Non-pigmented ciliary epithelial cell (primary cell): ENCODE results near the gene DAP.

Experiments
- DNase-seq: peaks from one replicate; pipeline ENCODE4 v3.0.0-alpha.2; 2010; ENCODE audit warnings: low read depth

DAP gene

DNA sequence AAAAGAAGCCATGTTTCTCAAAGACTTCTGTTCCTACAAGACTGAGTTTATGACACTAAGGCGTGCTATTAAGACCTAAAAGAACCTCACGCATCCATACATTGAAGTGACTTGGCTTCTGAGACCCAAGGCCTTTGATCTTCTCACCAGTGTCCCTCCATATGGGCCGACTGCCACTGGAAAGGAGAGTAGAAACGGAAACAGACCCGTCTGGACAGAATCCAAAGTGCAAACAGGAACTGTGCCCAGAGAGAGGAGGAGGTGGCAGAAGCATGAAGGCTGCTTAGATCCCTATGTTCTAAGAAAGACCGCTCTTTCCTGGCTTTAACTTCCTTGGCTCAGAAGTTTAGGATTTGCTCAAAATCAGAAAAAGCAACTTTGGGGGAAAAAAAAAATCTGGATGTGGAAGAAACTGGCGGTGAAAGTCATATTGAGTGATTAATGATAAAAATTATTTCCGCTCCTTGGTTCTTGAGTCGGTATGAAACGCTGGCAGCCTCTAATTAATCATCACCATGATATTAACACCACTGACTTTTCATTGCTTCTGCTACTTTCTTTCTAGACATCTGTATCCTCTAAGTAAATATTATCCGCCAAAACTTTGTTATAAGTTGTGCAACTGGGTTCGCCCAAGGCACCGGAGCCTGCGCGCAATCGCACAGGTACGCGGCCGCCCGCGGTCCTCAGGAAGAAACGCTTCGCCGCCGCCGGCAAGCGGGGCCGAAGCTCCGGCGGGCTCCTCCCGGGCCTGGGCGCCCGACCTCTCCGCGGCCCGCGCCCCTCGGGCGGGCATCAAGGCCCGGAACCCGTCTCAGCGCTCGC lies 726 bp downstream of the DAP start:
- DNase-seq: no peak

DNA sequence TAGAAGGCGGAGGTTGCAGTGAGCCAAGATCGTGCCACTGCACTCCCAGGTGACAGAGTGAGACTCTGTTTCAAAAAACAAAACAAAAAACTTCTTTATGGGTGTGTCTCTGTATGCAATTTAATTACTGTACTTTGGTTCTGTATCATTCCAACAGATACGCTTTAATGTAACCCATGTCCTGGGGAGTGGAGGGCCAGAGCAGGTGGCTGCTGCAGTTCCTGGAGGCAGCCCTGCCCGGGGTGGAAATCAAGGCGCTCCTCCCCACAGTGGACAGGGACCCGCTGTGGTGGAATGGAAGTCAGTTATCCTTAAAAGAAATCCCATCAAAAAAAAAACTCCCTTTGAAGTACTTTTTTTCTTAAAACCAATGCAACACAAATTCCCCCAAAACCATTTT lies 1.9 kb downstream of the DAP start:
- DNase-seq: no peak

DNA sequence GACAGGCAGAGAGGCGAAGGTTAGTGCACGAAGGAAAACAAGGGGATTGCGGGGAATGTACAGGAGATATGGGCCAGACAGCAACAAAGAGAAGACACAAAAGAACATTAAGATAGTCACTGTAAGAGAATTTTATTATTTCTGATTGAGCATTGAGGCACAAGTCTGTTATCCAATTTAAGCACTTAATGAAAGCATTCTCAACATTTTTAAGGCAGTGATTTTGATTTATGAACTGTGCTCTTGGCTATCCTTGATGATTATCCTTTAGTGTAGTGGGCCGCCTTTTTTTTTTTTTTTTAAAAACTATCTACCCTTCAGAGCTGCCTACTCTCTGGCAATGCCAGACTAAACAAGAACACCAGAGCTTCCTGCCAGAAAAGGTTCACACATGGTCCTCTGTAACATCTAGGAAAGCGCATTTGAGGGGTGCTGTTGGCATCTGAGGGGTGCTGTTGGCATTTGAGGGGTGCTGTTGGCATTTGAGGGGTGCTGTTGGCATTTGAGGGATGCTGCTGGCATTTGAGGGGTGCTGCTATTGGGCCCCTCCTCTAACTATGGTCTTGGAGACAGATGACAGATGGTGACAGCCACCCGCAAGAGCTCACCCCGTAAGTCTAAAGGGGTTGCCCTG lies 3.0 kb downstream of the DAP start:
- DNase-seq: no peak

DNA sequence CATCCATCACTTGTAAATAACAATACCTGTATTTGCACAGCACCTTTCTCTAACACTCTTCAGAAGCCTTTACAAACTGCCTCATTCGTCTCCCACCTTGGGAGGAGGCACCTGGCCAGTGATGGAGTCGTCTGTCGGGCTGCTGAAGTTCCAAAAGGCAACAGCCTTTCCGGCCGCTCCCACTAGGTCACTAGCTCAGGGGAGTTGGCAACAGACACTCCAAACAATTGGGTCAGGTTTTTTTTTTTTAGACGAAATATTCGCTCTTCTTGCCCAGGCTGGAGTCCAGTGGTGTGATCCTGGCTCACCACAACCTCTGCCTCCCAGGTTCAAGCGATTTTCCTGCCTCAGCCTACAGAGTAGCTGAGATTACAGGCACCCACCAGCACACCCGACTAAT lies 4.0 kb downstream of the DAP start:
- no peak for DNase-seq

DNA sequence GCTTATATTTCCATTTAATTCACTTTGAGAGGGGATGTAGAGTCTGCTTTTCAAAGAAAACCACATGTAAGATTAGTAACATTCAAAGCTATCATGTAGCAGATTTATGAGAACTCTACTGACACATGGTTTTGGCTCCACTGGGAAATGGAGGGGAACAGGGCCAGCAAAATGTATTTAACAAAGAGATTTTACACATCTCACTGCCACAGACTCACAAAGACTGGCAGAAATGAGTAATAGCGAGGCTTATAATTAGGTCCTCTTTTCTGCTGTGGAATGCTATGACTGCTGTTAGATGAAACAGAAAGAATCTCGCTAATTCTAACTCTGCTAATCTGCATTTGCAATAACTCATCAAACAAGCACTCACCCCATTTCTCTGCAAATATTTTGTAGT lies 4.5 kb downstream of the DAP start:
- no peak for DNase-seq

DNA sequence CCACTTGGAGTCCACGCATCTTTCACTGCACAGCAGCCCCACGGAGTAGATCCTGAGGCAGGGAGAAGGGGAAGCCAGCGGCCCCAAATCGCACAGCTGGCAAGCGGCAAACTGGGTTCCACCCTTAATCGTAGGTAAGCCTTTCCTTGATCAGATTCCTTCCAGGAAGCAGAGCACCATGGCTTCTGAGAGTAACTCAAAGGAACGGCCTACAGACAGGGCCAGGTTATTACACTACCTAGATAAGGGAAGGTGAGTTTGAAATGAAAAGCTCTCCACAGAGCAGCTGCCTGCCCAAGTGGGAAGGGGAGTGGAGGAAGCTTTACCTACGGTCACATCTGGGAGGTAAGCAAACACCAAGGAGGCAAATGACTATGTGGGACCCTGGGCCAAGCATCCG lies 7.9 kb downstream of the DAP start:
- DNase-seq: no peak

DNA sequence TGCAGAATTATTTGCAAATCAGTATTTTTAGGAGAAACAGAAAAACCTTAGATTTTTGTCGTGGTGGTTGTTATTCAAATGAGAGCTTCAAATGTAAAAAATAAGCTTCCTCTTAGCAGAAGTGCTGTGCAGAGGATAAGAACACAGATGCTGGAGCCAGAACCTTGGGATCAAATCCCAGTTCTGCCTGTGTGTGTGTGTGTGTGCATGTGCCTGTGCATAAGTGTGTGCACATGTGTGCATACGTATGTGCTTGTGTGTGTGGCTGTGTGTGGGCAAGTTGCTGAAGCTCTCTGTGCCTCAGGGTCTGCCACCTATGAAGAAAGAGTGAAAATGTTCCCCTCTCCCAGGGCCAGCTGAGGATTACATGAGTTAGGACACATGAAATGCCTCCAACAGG lies 8.6 kb downstream of the DAP start:
- no peak for DNase-seq

DNA sequence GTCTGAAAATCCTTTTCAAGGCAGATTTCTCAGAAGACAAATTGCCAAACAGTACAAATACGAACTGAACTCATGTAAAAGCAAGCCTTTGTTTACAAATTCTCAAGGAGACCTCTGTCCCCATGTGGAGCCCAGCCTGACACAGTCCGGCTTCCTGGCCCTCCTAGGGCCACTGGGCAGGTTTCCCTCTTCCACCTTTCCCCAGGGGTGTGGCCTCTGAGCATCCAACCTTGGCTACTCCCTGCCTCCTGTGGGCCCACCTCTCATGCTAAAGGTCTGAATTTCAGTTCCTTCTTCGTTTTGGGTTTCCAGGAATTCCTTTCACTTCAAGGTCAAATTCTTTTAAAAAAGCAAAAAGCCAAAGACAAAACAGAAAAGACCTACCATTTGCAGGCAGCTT lies 10.1 kb downstream of the DAP start:
- no peak for DNase-seq

DNA sequence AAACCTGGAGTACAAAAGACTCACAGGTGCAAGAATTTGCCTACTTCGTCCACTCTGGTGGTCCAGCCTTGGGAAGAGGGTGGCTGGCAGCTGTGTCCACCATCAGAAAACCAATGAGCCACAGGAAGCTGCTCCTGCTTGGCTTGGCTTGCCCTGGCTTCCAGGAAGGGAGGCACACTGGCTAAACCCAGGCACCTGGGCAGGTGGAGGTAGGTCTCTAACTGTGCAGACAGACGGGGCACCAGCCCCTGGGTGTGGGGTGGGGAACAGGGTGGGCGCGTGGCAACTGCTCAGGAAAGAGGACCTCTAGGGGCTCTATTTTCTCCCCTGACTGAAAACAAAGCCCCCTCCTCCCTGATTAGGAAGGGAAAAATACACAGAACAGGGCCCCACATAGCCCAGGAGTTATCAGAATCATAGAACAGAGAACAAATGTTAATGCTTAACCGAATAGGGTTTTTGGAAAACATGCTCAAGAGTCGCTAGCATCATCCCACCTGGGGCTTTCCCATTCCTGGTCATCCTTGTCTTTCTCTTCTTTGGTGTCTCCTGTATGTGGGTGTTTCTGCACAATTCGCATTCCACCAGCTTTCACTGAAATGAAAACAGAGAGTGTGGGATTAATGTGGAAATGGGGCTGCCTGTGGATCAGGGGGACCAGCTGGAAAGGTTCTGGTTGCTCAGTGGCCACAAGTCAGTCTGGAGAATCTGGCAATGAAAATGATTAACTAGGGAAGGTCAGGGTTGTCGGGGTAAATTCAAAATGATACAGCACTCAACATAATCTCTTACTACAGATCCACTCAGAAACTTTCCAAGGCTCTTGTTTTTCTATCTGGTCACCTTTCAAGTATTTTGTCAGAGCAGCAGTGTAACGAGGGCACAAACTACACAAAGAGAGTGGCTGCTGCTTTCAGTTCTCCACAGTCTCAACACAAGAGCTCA lies 13.1 kb downstream of the DAP start:
- DNase-seq: no peak

DNA sequence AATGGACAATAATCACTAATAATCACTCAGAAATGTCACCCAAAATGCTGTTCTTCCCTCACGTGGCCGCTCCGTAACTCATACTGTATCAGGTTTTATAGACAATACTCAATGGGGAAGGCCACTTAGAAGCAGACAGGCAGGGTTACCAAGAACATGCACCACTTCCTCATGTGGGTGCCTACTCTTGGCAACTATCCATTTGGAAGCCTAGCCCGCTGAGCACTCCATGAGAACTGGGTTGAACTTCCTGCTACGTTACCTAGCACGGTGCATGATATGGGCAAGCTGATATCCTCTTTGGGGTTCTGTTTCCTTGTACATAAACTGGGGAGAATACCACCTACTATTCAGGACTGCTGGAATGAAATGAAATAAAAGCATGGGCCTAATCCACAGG lies 14.3 kb downstream of the DAP start:
- no peak for DNase-seq

DNA sequence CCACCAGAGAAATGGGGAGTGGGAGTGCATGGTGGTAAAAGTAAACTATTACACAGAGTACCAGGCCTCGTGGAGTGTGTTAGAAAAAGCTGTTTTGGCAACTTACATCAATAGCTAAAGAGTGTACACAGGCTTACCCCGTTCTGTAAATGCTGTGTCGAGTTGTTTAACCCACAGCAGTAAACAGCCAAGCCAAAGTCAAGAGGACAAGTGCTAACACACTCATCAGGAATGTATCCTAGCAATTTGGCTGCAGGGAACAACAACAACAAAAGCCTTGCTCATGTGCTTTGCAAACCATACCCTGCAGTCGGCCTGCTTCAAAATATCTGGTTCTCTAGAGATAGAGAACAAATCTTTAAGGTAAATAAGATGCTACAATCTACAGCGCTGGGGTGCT lies 15.9 kb downstream of the DAP start:
- no peak for DNase-seq

DNA sequence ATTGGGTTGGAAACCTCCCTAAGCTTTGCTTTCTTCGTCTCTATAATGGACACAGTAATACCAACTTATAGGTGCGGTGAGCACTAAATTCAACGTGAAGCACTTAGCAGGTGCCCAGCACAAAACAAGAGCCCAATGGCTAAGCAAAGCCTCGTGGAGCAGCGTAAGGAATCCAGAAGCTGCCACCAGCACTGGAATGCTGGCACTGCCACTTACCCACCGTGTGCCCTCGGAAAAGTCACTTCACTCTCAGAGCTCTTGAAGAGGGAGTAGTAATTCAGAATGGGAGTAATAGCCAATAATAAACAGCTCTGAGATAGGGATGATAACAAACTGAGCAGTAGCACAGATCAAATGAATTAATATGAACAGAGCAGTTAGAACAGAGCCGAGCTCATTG lies 16.4 kb downstream of the DAP start:
- DNase-seq: no peak

DNA sequence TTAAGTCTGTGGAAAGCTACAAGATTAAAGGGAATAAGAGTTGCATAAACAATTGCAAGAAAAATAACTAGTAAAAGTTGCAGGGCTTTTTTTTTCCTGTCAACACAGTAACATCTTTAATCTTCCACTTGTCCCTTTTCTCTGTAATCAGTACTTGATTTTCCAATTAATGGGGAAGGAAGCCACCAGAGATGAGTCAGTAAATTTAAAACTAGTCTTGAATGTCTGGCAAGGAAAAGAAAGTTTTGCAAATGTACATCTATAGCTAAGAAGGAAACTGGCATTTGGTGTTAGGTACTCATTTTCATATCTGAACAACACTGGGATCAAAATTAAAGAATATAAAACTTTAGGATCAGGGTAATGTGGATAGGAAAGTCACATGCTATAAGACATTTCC lies 17.1 kb downstream of the DAP start:
- DNase-seq: no peak

DNA sequence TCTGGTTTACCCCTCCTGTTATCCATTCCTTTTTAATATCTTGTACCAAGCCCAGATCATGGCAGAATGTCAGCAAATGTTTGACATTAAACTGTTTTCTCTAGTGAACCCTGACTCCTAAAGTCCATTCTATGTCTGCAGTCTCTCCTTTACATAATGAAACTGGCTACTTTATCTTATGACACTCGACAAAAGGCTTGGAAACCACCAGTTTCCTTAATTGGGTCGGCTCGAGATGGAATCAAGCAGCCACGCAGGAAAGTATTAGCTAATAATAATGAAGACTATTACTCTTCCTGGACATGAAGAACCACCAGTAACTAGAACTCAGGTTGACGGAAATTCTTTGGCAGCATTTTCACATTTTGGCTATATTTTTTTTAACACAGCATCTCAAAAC lies 17.5 kb downstream of the DAP start:
- no peak for DNase-seq

DNA sequence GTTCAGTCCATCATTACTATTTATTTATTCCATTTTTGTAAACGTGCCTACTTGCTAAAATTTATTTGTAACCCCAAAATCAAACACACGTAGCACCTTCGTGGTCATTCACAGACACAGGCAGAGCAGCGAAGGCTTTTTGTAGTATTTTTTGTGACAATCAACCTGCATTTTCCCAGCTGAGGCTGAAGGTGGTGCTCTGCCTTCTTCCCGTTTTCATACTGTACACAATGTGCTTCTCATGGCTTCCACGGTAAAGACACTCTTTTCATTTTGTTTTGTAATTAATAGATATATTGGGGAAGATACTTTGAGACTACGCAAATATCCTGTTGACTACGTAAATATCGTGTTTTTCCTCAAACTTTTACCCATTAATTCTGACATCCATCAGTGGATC lies 19.4 kb downstream of the DAP start:
- DNase-seq: no peak

DNA sequence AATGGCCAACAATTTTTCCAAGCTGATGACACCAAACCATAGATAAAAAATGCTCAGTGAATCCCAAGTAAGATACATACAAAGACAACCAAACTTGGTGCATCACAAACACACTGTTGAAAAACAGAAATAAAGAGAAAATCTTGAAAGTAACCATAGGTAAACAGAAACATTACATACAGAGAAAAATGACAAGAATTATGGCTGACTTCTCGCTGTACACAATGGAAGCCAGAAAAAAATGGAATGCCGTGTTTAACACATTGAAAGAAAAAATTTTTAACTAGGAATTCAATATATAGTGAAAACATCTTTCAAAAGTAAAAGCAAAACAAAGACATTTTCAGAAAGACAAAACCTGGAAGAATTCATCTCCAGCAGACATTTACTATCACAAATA lies 20.6 kb downstream of the DAP start:
- no peak for DNase-seq

DNA sequence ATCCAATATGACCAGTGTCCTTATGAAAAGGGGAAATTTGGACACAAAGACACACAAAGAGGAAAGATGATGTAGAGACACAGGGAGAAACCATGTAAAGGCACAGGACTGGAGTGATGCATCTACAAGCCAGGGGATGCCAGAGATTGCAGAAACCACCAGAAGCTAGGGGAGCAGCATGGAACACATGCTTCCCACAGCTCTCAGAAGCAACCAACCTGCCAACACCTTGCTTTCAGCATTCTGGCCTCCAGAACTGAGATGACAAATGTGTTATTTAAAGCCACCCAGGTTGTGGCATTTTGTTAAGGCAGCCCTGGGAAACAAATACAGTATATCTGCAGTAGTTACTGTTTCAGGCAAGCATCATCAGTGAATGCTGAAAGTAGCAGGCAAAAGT lies 23.2 kb downstream of the DAP start:
- no peak for DNase-seq

DNA sequence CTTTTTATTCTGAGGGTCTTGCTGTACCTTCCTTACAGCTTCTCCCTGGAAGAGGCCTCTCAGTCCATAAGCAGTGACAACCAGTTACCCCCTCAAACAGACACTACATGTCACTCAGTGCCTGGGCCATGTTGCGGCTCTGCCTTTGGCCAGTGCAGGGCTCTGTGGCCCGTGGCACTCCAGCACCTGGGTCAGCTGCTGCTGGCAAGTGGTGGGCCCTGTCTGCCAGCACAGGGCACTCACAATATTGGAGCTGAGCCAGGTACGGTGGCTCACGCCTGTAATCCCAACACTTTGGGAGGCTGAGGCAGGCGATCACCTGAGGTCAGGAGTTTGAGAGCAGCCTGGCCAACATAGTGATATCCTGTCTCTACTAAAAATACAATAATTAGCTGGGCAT lies 24.2 kb downstream of the DAP start:
- no peak for DNase-seq

DNA sequence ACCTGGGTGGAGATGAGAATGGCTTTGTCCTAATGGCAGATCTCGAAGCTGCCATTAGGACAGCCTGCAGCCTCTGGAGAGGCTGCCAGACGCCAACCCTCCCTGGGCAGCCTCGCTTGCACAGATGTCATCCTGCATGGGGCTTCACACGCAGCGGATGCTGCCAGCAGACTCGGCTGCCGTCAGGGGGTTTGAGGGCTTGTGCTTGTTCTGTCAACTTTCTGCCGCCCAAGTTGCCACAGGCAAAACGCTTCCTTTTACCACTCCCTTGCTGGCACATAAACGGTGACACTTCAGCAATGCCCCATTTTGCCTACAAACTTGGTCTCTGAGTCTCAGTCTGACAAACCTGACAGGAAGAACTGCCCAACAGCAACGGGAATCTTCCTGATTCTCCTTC lies 24.7 kb downstream of the DAP start:
- DNase-seq: no peak

DNA sequence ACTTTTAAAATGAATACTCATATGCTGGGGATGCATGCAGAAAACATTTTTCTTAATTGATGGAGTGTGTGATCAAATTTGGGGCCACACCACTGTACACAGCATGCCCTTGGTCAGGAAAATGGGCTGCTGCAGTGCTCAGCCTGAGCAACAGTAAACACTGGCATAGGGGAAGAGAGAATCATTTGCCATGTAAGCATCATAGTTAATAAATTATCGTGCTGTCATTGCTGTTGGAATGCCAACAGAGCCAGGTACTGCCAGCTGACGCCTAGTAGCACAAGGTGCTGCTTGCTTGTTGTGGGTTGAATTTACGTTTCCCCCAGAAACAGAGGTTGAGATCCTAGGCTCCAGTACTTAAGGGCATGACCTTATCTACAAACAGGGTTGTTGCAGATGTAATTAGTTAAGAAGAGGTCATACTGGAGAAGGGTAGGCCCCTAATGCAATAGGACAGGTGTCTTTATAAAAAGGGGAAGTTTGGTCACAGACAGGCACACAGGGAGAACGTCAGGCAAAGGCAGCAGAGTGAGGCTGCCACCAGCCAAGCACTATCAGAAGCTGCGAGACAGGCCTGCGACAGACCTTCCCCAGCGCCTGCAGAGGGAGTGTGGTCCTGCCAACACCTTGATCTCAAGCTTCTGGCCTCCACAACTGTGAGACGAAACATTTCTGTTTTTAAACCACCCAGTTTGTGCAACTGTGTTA lies 25.3 kb downstream of the DAP start:
- no peak for DNase-seq

DNA sequence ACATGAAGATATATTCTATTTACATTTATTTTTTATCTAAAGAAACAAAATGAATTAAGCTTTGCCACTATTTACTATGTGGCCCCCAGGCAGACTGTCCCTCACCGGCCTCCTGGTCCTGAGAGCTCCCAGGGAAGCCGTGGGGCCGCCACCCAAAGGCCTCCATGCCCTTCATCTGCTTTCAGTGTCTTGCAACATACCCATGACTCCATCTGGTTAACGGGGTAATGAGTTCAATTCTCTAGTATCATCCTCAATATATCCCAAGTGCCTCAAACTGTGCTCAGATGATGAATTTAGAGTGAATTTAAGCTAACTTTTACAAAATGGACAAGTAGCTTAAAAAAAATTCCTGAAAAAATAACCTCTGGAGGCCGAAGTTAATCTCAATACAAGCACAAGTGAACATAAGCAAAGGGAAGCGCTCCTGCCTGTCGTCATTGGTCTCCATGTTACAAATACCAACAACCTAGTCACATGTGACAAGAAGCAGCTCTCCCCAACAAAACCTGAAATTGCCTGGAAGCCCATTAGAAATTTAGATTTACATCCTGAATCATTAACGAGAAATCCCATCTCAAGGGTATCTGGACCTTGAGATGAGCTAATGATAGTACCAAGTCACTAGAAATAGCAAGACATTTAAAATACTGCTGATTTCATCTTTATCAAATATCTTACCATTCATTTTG lies 26.1 kb downstream of the DAP start:
- DNase-seq: no peak
